HG02610 (cell line): ENCODE data around the gene GINS2.

Experiments used
- ATAC-seq: cut with Tn5 transposase; IDR thresholded peaks from one replicate; pipeline ENCODE4 v1.9.1; 2021; ENCODE audit warnings: mild to moderate bottlenecking, moderate library complexity; ENCODE audit not compliant: unreplicated experiment

Gene GINS2

GRCh38 chr16:85641776-85642176, 47.0 kb downstream of the GINS2 start:
- no peak for ATAC-seq

- ATAC-seq: no peak
Observed at GRCh38 chr16:85641305-85641704, 47.4 kb downstream of the GINS2 start.

GRCh38 chr16:85640585-85640984, 48.2 kb downstream of the GINS2 start:
- no peak for ATAC-seq

- no peak for ATAC-seq
Observed at GRCh38 chr16:85640254-85640558, 48.5 kb downstream of the GINS2 start.

- ATAC-seq: no peak
Observed at GRCh38 chr16:85639529-85640253, 49.1 kb downstream of the GINS2 start.

- ATAC-seq: no peak
Observed at GRCh38 chr16:85638695-85639409, 49.9 kb downstream of the GINS2 start.

GRCh38 chr16:85637808-85638647, 50.7 kb downstream of the GINS2 start:
- ATAC-seq: no peak

- no peak for ATAC-seq
Observed at GRCh38 chr16:85637061-85637807, 51.5 kb downstream of the GINS2 start.

GRCh38 chr16:85636234-85636812, 52.4 kb downstream of the GINS2 start:
- no peak for ATAC-seq

GRCh38 chr16:85635545-85636140, 53.1 kb downstream of the GINS2 start:
- no peak for ATAC-seq

GRCh38 chr16:85634747-85635544, 53.8 kb downstream of the GINS2 start:
- ATAC-seq: no peak

GRCh38 chr16:85633888-85634287, 54.9 kb downstream of the GINS2 start:
- ATAC-seq: no peak

- no peak for ATAC-seq
Observed at GRCh38 chr16:85633438-85633743, 55.4 kb downstream of the GINS2 start.

- no peak for ATAC-seq
Observed at GRCh38 chr16:85632709-85633437, 55.9 kb downstream of the GINS2 start.

GRCh38 chr16:85631802-85632393, 56.9 kb downstream of the GINS2 start:
- ATAC-seq: no peak

GRCh38 chr16:85631230-85631629, 57.5 kb downstream of the GINS2 start:
- no peak for ATAC-seq

GRCh38 chr16:85629853-85630252, 58.9 kb downstream of the GINS2 start:
- no peak for ATAC-seq

- ATAC-seq: no peak
Observed at GRCh38 chr16:85629326-85629725, 59.4 kb downstream of the GINS2 start.

- no peak for ATAC-seq
Observed at GRCh38 chr16:85628645-85629044, 60.1 kb downstream of the GINS2 start.
